Panc1 (cell line): ENCODE results near the gene ARRDC2.

ENCODE experiments used
- POLR2AphosphoS5 ChIP-seq: IDR thresholded peaks from 2 replicates; pipeline ENCODE4 v1.6.1; 2012; ENCODE audit warnings: mild to moderate bottlenecking, low read depth, low read length, moderate library complexity
- SIN3A ChIP-seq: IDR thresholded peaks from 2 replicates; pipeline ENCODE4 v1.6.1; 2012; ENCODE audit warnings: low read depth, mild to moderate bottlenecking, low read length, moderate library complexity, borderline replicate concordance; ENCODE audit not compliant: insufficient read depth
- TCF7L2 ChIP-seq: IDR thresholded peaks from 2 replicates; pipeline ENCODE4 v1.6.1; 2011; ENCODE audit warnings: mild to moderate bottlenecking, low read depth, low read length, inconsistent platforms
- TF ChIP-seq, protein P1 (sequence below): fragments of 450-650 bp; IDR thresholded peaks from 2 replicates; pipeline ENCODE4 v1.5.1; 2017; ENCODE audit warnings: mild to moderate bottlenecking
- TF ChIP-seq, protein P2 (sequence below), 2 experiments: IDR thresholded peaks; 2 replicates each; pipeline ENCODE4 v1.6.1; 2011 to 2012; ENCODE audit warnings: low read depth in 2 of 2, control low read depth in 1 of 2, low read length in 1 of 2, mild to moderate bottlenecking in 1 of 2, moderate library complexity in 1 of 2; ENCODE audit not compliant: insufficient read depth in 1 of 2

DNA sequence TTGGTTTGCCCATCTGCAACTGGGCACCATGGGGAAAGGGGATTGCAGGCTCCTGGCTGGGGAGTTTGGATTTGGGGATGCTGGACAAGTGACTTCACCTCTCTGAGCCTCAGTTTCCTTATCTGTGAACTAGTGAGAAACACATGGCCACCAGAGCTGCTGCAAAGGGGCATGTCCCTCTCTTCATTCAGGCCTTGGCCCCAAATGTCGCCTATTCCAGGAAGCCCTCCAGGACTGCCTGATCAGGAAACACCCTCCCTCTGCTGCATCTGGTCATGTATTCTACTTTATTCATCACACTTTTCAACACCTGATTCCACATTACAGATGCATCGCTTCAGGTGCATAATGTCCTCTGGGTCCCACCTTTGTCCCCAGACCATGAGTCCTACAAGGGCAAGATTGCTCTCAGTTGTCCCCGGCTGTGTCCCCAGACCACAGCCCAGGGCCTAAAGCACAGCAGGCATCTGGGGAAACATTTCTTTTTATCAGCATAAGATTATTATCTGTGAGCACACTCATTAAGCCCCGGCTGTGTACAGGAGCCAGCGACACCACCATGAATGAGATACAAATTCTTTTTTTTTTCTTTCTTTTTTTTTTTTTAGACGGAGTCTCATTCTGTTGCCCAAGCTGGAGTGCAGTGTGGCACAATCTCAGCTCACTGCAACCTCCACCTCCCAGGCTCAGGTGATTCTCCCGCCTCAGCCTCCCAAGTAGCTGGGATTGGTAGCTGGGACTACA, 37.5 kb downstream of the ARRDC2 start:
- TF ChIP-seq, protein P1, sequence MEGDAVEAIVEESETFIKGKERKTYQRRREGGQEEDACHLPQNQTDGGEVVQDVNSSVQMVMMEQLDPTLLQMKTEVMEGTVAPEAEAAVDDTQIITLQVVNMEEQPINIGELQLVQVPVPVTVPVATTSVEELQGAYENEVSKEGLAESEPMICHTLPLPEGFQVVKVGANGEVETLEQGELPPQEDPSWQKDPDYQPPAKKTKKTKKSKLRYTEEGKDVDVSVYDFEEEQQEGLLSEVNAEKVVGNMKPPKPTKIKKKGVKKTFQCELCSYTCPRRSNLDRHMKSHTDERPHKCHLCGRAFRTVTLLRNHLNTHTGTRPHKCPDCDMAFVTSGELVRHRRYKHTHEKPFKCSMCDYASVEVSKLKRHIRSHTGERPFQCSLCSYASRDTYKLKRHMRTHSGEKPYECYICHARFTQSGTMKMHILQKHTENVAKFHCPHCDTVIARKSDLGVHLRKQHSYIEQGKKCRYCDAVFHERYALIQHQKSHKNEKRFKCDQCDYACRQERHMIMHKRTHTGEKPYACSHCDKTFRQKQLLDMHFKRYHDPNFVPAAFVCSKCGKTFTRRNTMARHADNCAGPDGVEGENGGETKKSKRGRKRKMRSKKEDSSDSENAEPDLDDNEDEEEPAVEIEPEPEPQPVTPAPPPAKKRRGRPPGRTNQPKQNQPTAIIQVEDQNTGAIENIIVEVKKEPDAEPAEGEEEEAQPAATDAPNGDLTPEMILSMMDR, result no peak
- TF ChIP-seq POLR2AphosphoS5 (no peak), TCF7L2 (no peak), SIN3A (no peak)
- TF ChIP-seq, protein P2, sequence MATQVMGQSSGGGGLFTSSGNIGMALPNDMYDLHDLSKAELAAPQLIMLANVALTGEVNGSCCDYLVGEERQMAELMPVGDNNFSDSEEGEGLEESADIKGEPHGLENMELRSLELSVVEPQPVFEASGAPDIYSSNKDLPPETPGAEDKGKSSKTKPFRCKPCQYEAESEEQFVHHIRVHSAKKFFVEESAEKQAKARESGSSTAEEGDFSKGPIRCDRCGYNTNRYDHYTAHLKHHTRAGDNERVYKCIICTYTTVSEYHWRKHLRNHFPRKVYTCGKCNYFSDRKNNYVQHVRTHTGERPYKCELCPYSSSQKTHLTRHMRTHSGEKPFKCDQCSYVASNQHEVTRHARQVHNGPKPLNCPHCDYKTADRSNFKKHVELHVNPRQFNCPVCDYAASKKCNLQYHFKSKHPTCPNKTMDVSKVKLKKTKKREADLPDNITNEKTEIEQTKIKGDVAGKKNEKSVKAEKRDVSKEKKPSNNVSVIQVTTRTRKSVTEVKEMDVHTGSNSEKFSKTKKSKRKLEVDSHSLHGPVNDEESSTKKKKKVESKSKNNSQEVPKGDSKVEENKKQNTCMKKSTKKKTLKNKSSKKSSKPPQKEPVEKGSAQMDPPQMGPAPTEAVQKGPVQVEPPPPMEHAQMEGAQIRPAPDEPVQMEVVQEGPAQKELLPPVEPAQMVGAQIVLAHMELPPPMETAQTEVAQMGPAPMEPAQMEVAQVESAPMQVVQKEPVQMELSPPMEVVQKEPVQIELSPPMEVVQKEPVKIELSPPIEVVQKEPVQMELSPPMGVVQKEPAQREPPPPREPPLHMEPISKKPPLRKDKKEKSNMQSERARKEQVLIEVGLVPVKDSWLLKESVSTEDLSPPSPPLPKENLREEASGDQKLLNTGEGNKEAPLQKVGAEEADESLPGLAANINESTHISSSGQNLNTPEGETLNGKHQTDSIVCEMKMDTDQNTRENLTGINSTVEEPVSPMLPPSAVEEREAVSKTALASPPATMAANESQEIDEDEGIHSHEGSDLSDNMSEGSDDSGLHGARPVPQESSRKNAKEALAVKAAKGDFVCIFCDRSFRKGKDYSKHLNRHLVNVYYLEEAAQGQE (IDR thresholded peaks at IDR 0.05; ENCODE audit: insufficient read depth in 1 of 2, low read depth in 2 of 2, low read length in 1 of 2), result no peak
